Measurements from ENCODE around the gene CEP97.

The CEP97 gene

DNA sequence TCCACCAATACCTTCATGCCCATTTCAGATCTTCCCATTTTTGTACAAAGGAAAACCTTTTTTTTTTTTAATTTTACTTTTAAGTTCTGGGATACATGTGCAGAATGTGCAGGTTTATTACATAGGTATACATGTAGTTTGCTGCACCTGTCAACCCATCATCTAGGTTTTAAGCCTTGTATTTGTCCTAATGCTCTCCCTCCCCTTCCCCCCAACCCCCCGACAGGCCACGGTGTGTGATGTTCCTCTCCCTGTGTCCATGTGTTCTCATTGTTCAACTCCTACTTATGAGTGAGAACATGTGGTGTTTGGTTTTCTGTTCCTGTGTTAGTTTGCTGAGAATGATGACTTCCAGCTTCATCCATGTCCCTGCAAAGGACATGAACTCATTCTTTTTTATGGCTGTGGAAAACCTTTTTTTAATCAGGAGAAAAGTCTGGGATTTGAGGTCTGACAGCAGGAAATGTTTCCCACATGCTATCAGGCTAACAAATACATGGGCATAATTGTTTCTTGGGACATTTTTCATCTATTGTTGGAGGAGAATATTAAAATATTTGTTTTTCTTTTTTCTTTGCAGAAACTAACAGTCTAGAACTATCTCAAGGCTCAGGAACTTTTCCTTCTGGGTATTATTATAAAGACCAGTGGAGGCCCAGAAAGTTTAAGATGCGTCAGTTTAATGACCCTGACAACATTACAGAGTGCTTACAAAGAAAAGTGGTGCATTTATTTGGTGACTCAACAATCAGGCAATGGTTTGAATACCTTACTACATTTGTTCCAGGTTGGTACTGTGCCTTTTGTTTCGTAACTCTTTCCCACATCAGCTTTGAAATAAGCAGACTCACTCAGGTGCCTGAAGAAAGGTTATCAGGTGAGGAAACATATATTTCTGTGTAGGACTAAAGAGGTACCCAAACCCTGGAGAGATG is 92.1 kb downstream of the CEP97 start:
- Mint-ChIP-seq H3K4me1 (no peaks in the 10 kb centered on the region), H3K27me3 (no peaks in the 10 kb centered on the region), H3K4me3 (no peak overlapping the region), H3K27ac (ENCODE audit: low read depth) (no peak overlapping the region), H3K36me3 (ENCODE audit: insufficient read depth) (peaks cover 15% of the 10 kb centered on the region), H3K9me3 (no peaks in the 10 kb centered on the region)
- DNase-seq (ENCODE audit: low spot score in 2 of 2) (no peak), ATAC-seq (replicated peaks; ENCODE audit: extremely low read depth, poor library complexity, severe bottlenecking) (no peak)

DNA sequence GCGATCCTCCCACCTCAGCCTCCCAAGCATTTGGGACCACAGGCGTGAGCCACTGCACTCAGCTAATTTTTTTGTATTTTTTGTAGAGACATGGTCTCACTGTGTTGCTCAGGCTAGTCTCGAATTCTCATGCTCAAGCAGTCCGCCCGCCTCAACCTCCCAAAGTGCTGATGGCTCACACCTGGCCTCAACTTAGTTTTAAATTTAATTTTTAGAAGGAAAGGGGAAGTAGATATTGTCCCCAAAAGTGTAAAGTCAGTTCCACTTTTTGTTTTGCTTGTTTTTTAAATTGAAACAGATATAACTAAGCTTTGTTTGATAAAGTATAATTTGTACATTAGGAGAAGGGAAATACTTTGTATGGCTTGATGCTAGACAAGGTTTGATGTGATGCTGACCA is 93.6 kb downstream of the CEP97 start:
- H3K27ac Mint-ChIP-seq (ENCODE audit: low read depth): no peak overlapping the region

DNA sequence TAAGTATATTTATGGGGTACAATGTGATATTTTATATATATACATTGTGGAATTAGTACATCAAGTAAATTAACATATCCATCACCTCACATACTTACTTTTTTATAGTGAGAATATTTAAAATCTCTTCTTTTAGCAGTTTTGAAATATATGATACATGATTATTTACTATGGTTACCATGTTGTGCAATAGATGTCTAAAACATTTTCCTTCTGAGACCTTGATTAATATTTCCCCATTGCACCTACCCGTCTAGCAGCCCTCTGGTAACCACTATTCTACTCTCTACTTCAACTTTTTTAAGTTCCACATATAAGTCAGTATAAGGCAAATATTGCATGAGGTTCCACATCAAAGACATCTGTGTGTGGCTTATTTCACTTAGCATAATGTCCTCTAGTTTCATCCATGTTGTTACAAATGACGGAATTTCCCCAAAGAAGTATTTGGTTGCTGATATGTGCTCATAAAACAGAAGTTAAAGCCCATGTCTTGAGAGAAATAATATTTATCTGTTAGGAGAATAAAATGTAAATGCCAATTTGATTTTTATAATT is 95.3 kb downstream of the CEP97 start:
- DNase-seq (ENCODE audit: low spot score in 2 of 2) (no peak), ATAC-seq (replicated peaks; ENCODE audit: extremely low read depth, poor library complexity, severe bottlenecking) (no peak)
- Mint-ChIP-seq H3K4me1 (no peaks in the 10 kb centered on the region), H3K27ac (ENCODE audit: low read depth) (no peak overlapping the region), H3K27me3 (no peaks in the 10 kb centered on the region), H3K4me3 (no peak overlapping the region), H3K9me3 (no peaks in the 10 kb centered on the region), H3K36me3 (ENCODE audit: insufficient read depth) (peaks cover 16% of the 10 kb centered on the region)

More for the DNA sequence above, 93.6 kb downstream of the CEP97 start:
- Mint-ChIP-seq H3K4me1 (no peaks in the 10 kb centered on the region), H3K27me3 (no peaks in the 10 kb centered on the region), H3K4me3 (no peak overlapping the region), H3K36me3 (ENCODE audit: insufficient read depth) (peaks cover 16% of the 10 kb centered on the region), H3K9me3 (no peaks in the 10 kb centered on the region)
- ATAC-seq (replicated peaks; ENCODE audit: extremely low read depth, poor library complexity, severe bottlenecking) (no peak), DNase-seq (ENCODE audit: low spot score in 2 of 2) (no peak)
